B cell (primary cell): ENCODE measurements around the gene PLXDC1. TPM values are rescaled to one million over a fixed set of nuclear protein-coding genes. Genes with fewer than 3 reads are reported as not detected.

ENCODE experiments used
- ATAC-seq: fragments of 200-7000 bp; cut with Tn5 transposase; one replicate; pipeline ENCODE4 v1.10.0; 2021; ENCODE audit warnings: low read depth, mild to moderate bottlenecking, moderate number of reproducible peaks, moderate library complexity
- CTCF ChIA-PET: fragments of 350-600 bp; sonication (Branson Sonifier 250); formaldehyde crosslinking; loops from one replicate; lab custom pipeline; 2021; ENCODE audit warnings: antibody characterized with exemption, inconsistent platforms; lab: Charles Lee
- POLR2A ChIA-PET: fragments of 350-600 bp; sonication (Branson Sonifier 250); formaldehyde crosslinking; loops from one replicate; lab custom pipeline; 2021; ENCODE audit warnings: antibody characterized with exemption; lab: Charles Lee
- DNase-seq: peaks from one replicate; pipeline ENCODE4 v3.0.0; 2013
- H2AFZ ChIP-seq: 2 replicates; pipeline ENCODE4 v1.6.1; 2012; ENCODE audit warnings: mild to moderate bottlenecking, low read depth, low read length; ENCODE audit not compliant: insufficient read depth, poor library complexity, severe bottlenecking
- H3K27ac ChIP-seq, 2 donors: 1 replicate in 1 of 2; 2 replicates in 1 of 2; pipeline ENCODE4 v1.5.1; 2012 to 2013; ENCODE audit warnings: low read length in 2 of 2, mild to moderate bottlenecking in 2 of 2, moderate library complexity in 1 of 2
- H3K27me3 ChIP-seq, 4 experiments: fragments of 200-600 bp in 1 of 4; sonication (generic) in 1 of 4; replicated peaks in 1 of 4; 1 replicate in 2 of 4; 2 replicates in 2 of 4; pipeline versions ENCODE4 v1.6.1 to v1.7.0; 2013 to 2016; ENCODE audit warnings: low read length in 3 of 4, mild to moderate bottlenecking in 2 of 4, mixed read lengths in 1 of 4, moderate library complexity in 1 of 4; ENCODE audit not compliant: insufficient read depth in 4 of 4, control insufficient read depth in 3 of 4; ENCODE audit errors: control extremely low read depth in 1 of 4
- H3K36me3 ChIP-seq, 2 experiments: replicated peaks in 1 of 2; 1 replicate in 1 of 2; 2 replicates in 1 of 2; pipeline versions ENCODE4 v1.6.1 to v1.7.1; 2013; ENCODE audit warnings: low read length in 1 of 2; ENCODE audit not compliant: insufficient read depth in 2 of 2, control insufficient read depth in 1 of 2; ENCODE audit errors: control extremely low read depth in 1 of 2, extremely low read depth in 1 of 2
- H3K4me1 ChIP-seq, 2 donors: fragments of 200-600 bp in 1 of 2; sonication (generic) in 1 of 2; 1 replicate in 1 of 2; 2 replicates in 1 of 2; pipeline versions ENCODE4 v1.5.1 to v1.6.1; 2013 to 2017; ENCODE audit warnings: low read length in 2 of 2; ENCODE audit not compliant: control insufficient read depth in 2 of 2, insufficient read depth in 2 of 2
- H3K4me2 ChIP-seq: replicated peaks from 2 replicates; pipeline ENCODE3; 2012; ENCODE audit warnings: mild to moderate bottlenecking, low read depth, low read length; ENCODE audit not compliant: poor library complexity, severe bottlenecking
- H3K4me3 ChIP-seq, 5 experiments: fragments of 200-600 bp in 1 of 5; sonication (generic) in 1 of 5; 1 replicate in 3 of 5; 2 replicates in 2 of 5; pipeline versions ENCODE4 v1.5.1 to v1.7.0; 2011 to 2016; ENCODE audit warnings: low read length in 4 of 5, mild to moderate bottlenecking in 4 of 5, low read depth in 2 of 5, control low read depth in 1 of 5, moderate library complexity in 1 of 5; ENCODE audit not compliant: insufficient read depth in 1 of 5; ENCODE audit errors: control extremely low read depth in 1 of 5, extremely low read depth in 1 of 5
- H3K79me2 ChIP-seq: fragments of 200-600 bp; sonication (generic); one replicate; pipeline ENCODE4 v1.6.0; 2016; ENCODE audit warnings: low read length; ENCODE audit not compliant: control insufficient read depth, insufficient read depth
- H3K9ac ChIP-seq: fragments of 200-600 bp; sonication (generic); 2 replicates; pipeline ENCODE4 v1.6.1; 2017; ENCODE audit warnings: mild to moderate bottlenecking, low read length, moderate library complexity
- H3K9me3 ChIP-seq, 3 donors: one replicate each; pipeline versions ENCODE4 v1.6.1 to v1.7.1; 2013; ENCODE audit warnings: low read length in 2 of 3; ENCODE audit not compliant: control insufficient read depth in 2 of 3, insufficient read depth in 1 of 3; ENCODE audit errors: control extremely low read depth in 1 of 3
- H4K20me1 ChIP-seq: 2 replicates; pipeline ENCODE4 v1.6.0; 2012; ENCODE audit warnings: mild to moderate bottlenecking, low read length; ENCODE audit not compliant: insufficient read depth, control insufficient read depth, poor library complexity, severe bottlenecking
- H3K27ac Mint-ChIP-seq: one replicate; pipeline ENCODE4 v1.8.0; 2021; ENCODE audit warnings: mixed read lengths
- H3K27me3 Mint-ChIP-seq: one replicate; pipeline ENCODE4 v1.8.0; 2021; ENCODE audit warnings: mixed read lengths
- H3K4me1 Mint-ChIP-seq: one replicate; pipeline ENCODE4 v1.8.0; 2021; ENCODE audit warnings: mixed read lengths
- H3K4me3 Mint-ChIP-seq: one replicate; pipeline ENCODE4 v1.8.0; 2021; ENCODE audit warnings: mixed read lengths
- H3K9me3 Mint-ChIP-seq: one replicate; pipeline ENCODE4 v1.8.0; 2022; ENCODE audit warnings: mixed read lengths; ENCODE audit not compliant: insufficient read depth
- CTCF ChIP-seq: fragments of 200-600 bp; IDR thresholded peaks from one replicate; pipeline ENCODE4 v1.8.0; 2022; ENCODE audit warnings: antibody characterized with exemption, mild to moderate bottlenecking
- EZH2 ChIP-seq: IDR thresholded peaks from 2 replicates; pipeline ENCODE4 v1.6.1; 2012; ENCODE audit warnings: borderline replicate concordance, low read depth, mild to moderate bottlenecking, moderate library complexity, low read length; ENCODE audit not compliant: insufficient read depth, poor library complexity, severe bottlenecking
- WGBS: methylation state at CpG from one replicate; pipeline ENCODE4 v1.1.5; 2013; ENCODE audit warnings: missing lambda C conversion rate; ENCODE audit not compliant: insufficient coverage; 5-methylcytosine and 5-hydroxymethylcytosine counted together
- intact Hi-C: fragments of 100-400 bp; cut with micrococcal nuclease; formaldehyde crosslinking; loops from one replicate; pipeline ENCODE4 v1.10.0; 2022
- polyA plus RNA-seq: library from polyadenylated mRNA; depleted of rRNA; stranded (reverse); fragments of >200 nt; gene quantifications from 2 replicates; pipeline ENCODE4 v1.2.3, GENCODE V29; 2012
- total RNA-seq, 2 donors: library from RNA; stranded (reverse); fragments of 120-200 nt in 1 of 2; gene quantifications; 1 replicate in 1 of 2; 2 replicates in 1 of 2; pipeline versions ENCODE4 v1.2.3 to v1.2.4, GENCODE V29; 2013 to 2022

PLXDC1 gene
- total and polyA plus RNA-seq, 2 donors (not counting 1 experiment from before 2014, with no cell fraction given) = 0.69 TPM; not detected in 1

DNA sequence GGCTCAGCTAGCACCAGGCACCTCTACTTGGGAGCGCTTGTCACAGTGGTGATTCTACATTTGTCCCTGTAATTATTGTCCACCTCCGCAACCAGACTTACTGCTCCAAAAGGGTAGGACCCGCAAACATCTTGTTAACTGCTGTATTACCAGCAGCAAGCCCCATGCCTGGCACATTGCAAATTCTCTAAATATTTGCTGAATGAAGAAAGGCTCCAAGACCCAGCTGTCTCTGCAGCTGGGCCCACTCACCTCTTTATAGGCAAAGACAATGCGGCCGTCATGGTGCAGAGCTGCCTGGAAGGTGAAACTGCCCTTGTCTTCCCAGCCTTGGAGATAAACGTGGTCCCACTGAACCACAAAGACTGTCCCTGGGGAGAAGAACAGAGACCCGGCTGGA lies 44.3 kb downstream of the PLXDC1 start:
- Mint-ChIP-seq H3K4me1 (no peaks in the 10 kb centered on the region), H3K27me3 (peaks cover 14% of the 10 kb centered on the region), H3K9me3 (no peaks in the 10 kb centered on the region), H3K27ac (no peak overlapping the region), H3K4me3 (no peak overlapping the region)
- no peak overlapping the region for H3K4me3 ChIP-seq
- ATAC-seq = no peak
- ChIA-PET POLR2A (no interaction called here), CTCF (no interaction called here)
- no peaks in the 10 kb centered on the region for H3K79me2 ChIP-seq
- TF ChIP-seq EZH2 (no peak), CTCF (no peak)
- H3K27ac ChIP-seq = no peak overlapping the region
- no peaks in the 10 kb centered on the region for H3K36me3 ChIP-seq
- peaks cover 0 to 2% of the 10 kb centered on the region in 2 donors for H3K4me1 ChIP-seq
- no peaks in the 10 kb centered on the region for H4K20me1 ChIP-seq
- H3K27me3 ChIP-seq = no peaks in the 10 kb centered on the region
- 79% methylated on average over 6 of the region's 7 CpGs for WGBS
- intact Hi-C loops = no loop called here
- DNase-seq = no peak
- H3K9ac ChIP-seq = no peak overlapping the region
- H3K4me2 ChIP-seq = no peak overlapping the region
- no peaks in the 10 kb centered on the region for H3K9me3 ChIP-seq
- no peak overlapping the region for H2AFZ ChIP-seq

DNA sequence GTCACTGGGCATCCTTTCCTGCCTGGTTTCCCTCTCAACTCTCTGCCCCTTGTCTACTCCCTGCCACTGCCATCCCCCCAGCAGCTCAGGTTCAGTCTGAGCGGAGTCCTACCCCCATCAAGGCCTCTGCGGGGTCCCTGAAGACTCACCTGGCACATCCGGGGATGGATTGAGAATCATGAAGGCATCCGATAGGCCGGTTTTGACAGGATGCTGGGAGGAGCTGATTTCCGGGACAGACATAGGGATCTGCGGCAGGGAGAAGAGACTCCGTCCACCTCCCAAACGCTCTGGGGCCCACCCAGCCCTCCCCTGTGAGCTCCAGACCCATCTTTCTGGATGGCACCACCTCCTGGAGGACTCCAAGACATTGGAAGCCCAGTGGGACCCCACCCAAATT lies 45.7 kb downstream of the PLXDC1 start:
- intact Hi-C loops = no loop called here
- peaks cover 0 to under 1% (median 0%) of the 10 kb centered on the region in 3 donors for H3K9me3 ChIP-seq
- Mint-ChIP-seq H3K27me3 (peaks cover 20% of the 10 kb centered on the region), H3K27ac (no peak overlapping the region), H3K4me1 (no peaks in the 10 kb centered on the region), H3K9me3 (no peaks in the 10 kb centered on the region), H3K4me3 (no peak overlapping the region)
- peaks cover 0 to 3% (median 0%) of the 10 kb centered on the region in 4 experiments for H3K27me3 ChIP-seq
- no peak for TF ChIP-seq EZH2
- no peak for TF ChIP-seq CTCF
- no peaks in the 10 kb centered on the region for H4K20me1 ChIP-seq
- no peak overlapping the region for H3K4me2 ChIP-seq
- WGBS = 82% methylated on average over 5 of the region's 9 CpGs
- H3K4me1 ChIP-seq = peaks cover 0 to 8% of the 10 kb centered on the region in 2 donors
- H2AFZ ChIP-seq = no peak overlapping the region
- DNase-seq = no peak
- CTCF ChIA-PET = no interaction called here
- H3K27ac ChIP-seq = no peak overlapping the region
- no peak overlapping the region for H3K9ac ChIP-seq
- no peaks in the 10 kb centered on the region for H3K79me2 ChIP-seq
- POLR2A ChIA-PET = no interaction called here
- H3K36me3 ChIP-seq = no peaks in the 10 kb centered on the region
- ATAC-seq = no peak
- no peak overlapping the region for H3K4me3 ChIP-seq
